NCI-H2107 treated with DMSO at 0.1 percent for 48 hours (cell line): ENCODE results near the gene SPTBN4.
"Not testable (repeated sequence)": the region's sequence is repeated elsewhere in the genome, so short reads cannot be mapped to it uniquely, and the experiment has no call there.

Source experiments
- DNase-seq: peaks from one replicate; lab custom pipeline; 2025; ENCODE audit not compliant: unreplicated experiment; lab: John Stamatoyannopoulos, UW

SPTBN4 gene

GRCh38 chr19:40585241-40585981 lies 118.6 kb downstream of the SPTBN4 start:
- no peak for DNase-seq

- no peak for DNase-seq
These were observed 119.2 kb downstream of the SPTBN4 start for GRCh38 chr19:40585982-40586422.

- no peak for DNase-seq
These were observed 119.8 kb downstream of the SPTBN4 start for GRCh38 chr19:40586611-40587010.

GRCh38 chr19:40588110-40588854 lies 121.5 kb downstream of the SPTBN4 start:
- no peak for DNase-seq

GRCh38 chr19:40588926-40589569 lies 122.2 kb downstream of the SPTBN4 start:
- DNase-seq = no peak

DNA sequence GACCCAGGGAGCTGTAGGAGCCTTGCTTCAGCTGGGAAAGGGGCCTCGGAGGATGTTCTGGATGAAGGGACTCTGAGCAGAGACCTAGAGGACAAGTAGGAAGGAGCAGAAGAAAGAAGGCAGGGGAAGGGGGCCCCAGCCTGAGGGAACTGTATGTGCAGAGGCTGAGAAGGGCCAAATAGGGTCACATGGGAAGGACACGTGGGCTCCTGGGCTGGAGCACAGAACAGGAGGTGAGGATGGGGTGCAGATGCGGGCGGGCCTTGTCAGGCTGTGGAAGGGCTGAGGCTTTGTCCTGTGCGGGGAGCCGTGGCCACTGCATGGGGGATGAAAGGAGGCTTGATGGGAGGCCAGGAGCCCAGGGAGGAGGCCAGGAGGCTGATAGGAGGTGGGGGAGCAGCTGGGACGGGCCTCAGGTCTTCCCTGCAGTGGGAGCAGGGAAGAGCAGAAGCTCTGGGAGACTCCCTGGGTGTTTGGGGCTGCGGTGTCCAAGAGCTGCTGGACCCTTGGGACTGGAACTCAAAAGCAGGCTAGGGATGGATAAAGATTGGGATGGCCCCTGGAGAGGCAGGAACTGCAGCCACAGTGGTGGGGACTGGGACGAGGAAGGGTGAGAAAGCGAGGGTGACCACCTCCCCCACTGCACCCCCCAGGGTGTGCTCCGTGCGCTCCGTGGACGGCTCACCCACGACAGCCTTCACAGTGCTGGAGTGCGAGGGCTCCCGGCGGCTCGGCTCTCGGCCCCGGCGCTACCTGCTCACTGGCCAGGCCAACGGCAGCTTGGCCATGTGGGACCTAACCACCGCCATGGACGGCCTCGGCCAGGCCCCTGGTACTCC lies 123.0 kb downstream of the SPTBN4 start:
- no peak for DNase-seq

DNA sequence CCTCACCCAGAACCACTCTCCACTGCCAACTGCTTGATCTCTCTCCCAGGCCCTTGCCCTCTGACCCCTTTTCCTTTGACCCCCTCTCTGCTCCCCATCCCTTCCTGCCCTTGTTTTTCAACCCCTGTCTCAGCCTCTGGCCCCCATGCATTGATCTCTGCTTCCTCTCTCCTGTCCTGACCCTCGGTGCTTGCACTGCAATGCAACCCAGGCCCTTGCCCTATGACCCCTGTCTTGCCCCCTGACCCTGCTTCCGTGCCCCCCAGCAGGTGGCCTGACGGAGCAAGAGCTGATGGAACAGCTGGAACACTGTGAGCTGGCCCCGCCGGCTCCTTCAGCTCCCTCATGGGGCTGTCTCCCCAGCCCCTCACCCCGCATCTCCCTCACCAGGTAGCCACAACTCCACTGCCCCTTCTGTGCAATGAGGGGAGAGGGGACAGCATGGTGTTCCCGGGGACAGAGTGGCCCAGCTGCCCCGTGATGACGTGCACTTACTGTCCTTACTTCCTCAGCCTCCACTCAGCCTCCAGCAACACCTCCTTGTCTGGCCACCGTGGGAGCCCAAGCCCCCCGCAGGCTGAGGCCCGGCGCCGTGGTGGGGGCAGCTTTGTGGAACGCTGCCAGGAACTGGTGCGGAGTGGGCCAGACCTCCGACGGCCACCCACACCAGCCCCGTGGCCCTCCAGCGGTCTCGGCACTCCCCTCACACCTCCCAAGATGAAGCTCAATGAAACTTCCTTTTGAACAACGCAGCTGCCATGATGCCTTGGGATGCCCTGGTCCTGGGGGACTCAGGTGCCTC lies 123.9 kb downstream of the SPTBN4 start:
- DNase-seq = no peak

DNA sequence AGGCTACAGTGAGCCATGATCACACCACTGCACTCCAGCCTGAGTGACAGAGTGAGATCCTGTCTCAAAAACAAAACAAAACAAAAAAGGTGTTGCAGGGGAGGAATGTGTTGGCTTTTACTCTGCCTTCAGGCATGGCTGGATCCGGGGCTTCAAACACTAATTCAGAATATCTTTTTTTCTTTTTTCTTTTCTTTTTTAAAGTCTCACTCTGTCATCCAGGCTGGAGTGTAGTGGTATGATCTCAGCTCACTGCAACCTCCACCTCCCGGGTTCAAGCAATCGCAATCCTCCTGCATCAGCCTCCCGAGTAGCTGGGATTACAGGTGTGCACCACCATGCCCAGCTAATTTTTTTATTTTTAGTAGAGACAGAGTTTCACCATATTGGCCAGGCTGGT lies 124.9 kb downstream of the SPTBN4 start:
- DNase-seq = not testable (repeated sequence)

- no peak for DNase-seq
These were observed 125.4 kb downstream of the SPTBN4 start for GRCh38 chr19:40592170-40592569.

DNA sequence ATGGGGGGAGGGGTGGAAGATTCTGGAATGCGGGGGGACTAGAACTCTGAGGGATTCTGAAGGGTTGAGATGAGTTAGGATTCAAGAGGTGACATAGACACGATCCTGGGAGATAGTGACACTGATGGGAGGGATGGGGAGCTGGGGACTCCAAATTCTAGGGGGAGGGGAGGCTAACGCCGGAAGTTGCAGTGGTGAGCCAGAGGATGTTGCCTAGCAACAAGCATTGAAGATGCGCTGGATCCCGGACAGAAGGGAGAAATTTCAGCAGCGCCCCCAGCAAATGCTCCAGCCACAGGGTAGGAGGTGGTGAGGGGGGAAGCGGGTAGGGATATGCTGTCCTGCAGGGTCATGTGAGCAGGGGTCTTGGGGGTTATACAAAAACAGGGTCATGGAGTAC lies 127.5 kb downstream of the SPTBN4 start:
- DNase-seq = no peak

DNA sequence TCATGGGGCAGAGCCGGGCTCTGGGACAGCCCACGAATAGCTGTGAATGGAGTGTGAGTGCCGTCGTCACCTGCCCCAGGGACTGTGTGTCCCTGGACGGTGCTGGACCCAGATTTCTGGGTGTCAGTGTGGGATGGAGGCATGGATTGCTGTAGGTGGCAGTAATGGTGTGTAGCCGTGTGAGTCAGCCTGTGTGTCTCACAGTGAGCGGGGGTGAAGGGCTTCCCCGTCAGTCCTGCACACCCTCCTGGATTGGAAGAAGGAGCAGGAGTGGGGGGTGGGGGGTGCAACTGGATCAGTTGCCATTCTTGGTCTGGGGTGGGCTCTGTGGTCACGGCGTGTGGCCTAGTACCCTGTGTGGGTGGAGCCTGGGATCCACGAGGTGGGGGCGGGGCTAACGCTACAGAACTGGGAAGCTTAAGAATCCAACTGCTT lies 127.9 kb downstream of the SPTBN4 start:
- no peak for DNase-seq

DNA sequence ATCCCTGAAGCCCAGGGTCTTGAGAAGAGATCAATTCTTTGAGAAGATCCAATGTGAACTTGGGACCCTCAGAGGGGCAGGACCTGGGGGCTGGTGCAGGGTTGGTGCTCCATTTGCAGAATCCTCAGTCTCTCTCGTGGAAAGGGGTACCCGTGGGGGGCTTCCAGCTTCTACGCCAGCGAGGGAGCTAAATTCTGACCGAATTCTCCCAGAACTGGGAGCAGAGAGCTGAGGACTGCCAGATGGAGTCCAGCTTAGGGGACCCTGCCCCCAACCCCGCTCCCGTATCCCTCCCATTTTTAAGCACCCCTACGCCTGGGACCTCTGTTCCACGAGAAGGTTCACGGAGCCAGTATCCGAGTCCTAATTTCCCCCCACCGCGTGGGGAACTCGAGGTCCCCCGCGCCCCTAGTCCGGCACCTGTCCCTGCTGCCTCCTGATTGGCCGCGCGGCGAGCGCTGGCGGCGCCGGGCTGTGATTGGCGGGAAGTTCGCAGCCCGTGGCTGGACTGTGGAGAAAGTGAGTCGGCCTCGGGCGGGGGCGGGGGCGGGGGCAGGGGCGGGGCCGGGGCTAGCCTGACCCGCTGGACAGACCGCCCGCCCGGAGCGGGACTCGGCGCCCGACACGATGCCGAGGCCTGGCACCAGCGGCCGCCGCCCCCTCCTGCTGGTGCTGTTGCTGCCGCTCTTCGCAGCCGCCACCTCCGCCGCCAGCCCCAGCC lies 130.0 kb downstream of the SPTBN4 start:
- DNase-seq = no peak

- DNase-seq = no peak
These were observed 130.6 kb downstream of the SPTBN4 start for GRCh38 chr19:40597329-40597838.

DNA sequence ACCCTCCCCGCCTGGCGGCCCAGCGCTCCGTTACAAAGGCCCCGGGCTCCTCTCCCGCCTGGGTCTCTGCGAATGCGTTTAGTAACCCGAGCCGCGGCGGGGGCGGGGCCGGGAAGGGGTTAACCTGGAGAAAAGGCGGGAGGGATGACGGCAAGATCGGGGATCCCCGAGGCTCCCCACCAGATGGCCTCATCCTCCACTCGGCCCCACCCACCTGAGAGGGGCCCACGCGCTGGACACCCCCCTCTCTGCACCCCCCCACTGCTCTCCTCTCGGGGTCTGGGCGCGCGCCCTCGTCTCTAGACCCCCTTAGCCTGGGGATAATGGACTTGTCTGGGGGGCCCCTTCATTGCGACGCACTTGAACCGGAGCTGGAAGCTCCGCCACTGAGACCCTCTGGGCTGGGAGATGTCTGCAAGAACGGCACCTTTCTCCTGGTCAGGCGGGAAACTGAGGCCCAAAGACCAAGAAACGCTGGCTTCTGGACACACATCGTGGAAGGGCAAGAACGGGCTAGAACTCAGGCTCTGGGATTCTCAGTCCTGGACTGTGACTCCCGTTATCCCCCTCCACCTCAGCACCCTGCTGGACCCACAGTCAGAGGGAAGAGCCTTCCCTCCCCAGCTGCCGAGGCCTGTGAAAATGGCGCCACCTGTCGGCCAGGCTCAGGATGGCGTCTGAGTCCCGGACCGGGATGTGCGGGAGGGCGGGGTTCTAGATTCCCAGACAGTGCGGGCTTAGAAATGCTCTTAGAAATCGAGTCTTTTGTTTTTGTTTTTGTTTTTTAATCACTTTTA lies 131.5 kb downstream of the SPTBN4 start:
- peak; percentile 35 for DNase-seq

GRCh38 chr19:40598918-40599307 lies 132.1 kb downstream of the SPTBN4 start:
- DNase-seq = no peak

DNA sequence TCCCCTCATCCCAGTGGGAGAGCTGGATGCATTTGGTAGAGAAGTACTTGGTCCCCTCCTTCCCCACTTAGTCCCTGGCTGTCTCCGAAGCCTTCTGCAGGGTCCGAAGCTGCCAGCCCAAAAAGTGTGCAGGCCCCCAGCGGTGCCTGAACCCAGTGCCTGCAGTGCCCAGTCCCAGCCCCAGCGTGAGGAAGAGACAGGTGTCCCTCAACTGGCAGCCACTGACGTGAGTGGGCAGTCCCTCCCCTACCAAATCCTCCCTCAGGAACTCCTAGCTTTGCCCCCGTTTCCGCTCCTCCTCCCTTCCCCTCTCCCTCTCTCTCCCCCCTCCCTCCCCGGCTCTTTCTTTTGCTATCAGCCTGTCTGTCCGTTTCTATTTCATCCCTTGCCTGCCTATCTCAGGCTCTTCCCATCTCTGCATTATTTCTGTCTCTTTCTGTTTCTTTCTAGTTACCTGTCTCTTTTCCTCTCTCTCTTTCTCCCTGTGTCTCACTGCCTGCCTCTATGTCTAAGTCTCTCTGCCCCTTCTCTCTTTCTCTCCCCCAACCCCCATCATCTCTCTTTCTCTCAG lies 132.6 kb downstream of the SPTBN4 start:
- DNase-seq = no peak

DNA sequence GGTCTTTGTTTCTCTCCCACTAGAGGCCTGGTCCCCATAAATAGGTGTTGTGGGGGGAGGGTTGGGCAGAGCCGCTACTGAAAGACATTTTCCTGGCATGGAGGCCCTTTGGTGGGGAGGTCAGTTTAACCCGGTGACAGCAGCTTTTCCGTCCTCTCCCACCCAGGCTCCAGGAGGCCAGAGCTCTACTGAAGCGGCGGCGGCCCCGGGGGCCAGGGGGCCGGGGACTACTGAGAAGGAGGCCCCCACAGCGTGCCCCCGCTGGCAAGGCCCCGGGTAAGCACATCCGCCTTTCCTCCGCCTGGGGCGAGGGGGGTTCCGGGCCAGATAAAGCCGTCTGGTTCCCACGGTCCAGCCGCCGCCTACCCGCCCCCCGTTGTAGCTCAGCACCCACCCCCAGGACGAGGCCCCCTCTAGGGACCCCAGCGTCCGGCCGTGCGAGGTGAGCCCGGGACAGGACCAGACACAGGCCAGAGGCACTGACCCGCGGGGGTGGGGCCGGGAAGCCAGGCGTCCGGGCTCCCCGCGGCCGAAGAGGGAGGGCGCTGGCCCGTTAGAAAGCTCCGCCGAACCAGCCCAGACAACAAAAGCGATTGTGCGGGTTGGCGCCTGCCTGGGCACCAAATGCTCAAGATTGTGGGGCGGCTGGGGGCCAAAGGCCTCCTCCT lies 133.2 kb downstream of the SPTBN4 start:
- no peak for DNase-seq
